Cerebellar nuclear complex (tissue), 1 donor: ENCODE results near the gene ALOX5AP.

Experiments used
- DNase-seq, 2 experiments: peaks; one replicate each; lab custom pipeline; 2025; lab: John Stamatoyannopoulos, UW

The ALOX5AP gene

GRCh38 chr13:30759748-30760147 lies 24.4 kb downstream of the ALOX5AP start:
- no peak for DNase-seq

- no peak for DNase-seq
Observed at GRCh38 chr13:30762643-30763042, 27.3 kb downstream of the ALOX5AP start.

- no peak for DNase-seq
Observed at GRCh38 chr13:30763786-30764413, 28.6 kb downstream of the ALOX5AP start.

- no peak for DNase-seq
Observed at GRCh38 chr13:30766231-30766630, 30.9 kb downstream of the ALOX5AP start.

- no peak for DNase-seq
Observed at GRCh38 chr13:30770929-30771328, 35.6 kb downstream of the ALOX5AP start.

GRCh38 chr13:30773561-30773960 lies 38.2 kb downstream of the ALOX5AP start:
- DNase-seq: no peak

- no peak for DNase-seq
Observed at GRCh38 chr13:30774214-30774730, 38.9 kb downstream of the ALOX5AP start.

- no peak for DNase-seq
Observed at GRCh38 chr13:30776661-30777060, 41.3 kb downstream of the ALOX5AP start.

- no peak for DNase-seq
Observed at GRCh38 chr13:30779016-30779415, 43.7 kb downstream of the ALOX5AP start.

- no peak for DNase-seq
Observed at GRCh38 chr13:30779608-30780007, 44.3 kb downstream of the ALOX5AP start.

- no peak for DNase-seq
Observed at GRCh38 chr13:30780338-30780981, 45.1 kb downstream of the ALOX5AP start.

GRCh38 chr13:30785191-30785850 lies 50.0 kb downstream of the ALOX5AP start:
- no peak for DNase-seq

- DNase-seq: no peak
Observed at GRCh38 chr13:30786648-30787047, 51.3 kb downstream of the ALOX5AP start.

- no peak for DNase-seq
Observed at GRCh38 chr13:30787738-30788525, 52.6 kb downstream of the ALOX5AP start.

- DNase-seq: no peak
Observed at GRCh38 chr13:30789166-30789862, 54.0 kb downstream of the ALOX5AP start.

- no peak for DNase-seq
Observed at GRCh38 chr13:30790592-30790991, 55.2 kb downstream of the ALOX5AP start.

GRCh38 chr13:30791354-30792001 lies 56.1 kb downstream of the ALOX5AP start:
- DNase-seq: peak in 1 of 2 experiments; percentile 48

GRCh38 chr13:30792285-30793000 lies 57.1 kb downstream of the ALOX5AP start:
- peak; percentile 37 to 43 for DNase-seq

GRCh38 chr13:30796132-30796572 lies 60.8 kb downstream of the ALOX5AP start:
- no peak for DNase-seq
